Urinary bladder (tissue), 2 donors: Measurements from ENCODE around the gene ZIC3. TPM values are rescaled to one million over a fixed set of nuclear protein-coding genes. Genes with fewer than 3 reads are reported as not detected.

Experiments used
- polyA plus RNA-seq: library from polyadenylated mRNA; stranded (reverse); fragments of 200-250 nt; gene quantifications from one replicate; pipeline ENCODE4 v1.2.3, GENCODE V29; 2013
- small RNA-seq: library from RNA; depleted of rRNA; stranded (forward); fragments of <200 nt; gene quantifications from one replicate; pipeline ENCODE3, GENCODE V24; 2014
- total RNA-seq: library from RNA; depleted of rRNA; stranded (reverse); fragments of >200 nt; gene quantifications from one replicate; pipeline ENCODE4 v1.2.3, GENCODE V29; 2014
- donor health status: healthy.

The ZIC3 gene
- total and polyA plus RNA-seq, 2 donors = not detected

Small RNAs within 50 kb of the gene (small RNA-seq; reads per million reads assigned to genes)
- gene RN7SL325P = not detected
